CD4-positive, alpha-beta T cell treated with Interleukin-6 at 100 ng/mL for 8 hours (primary cell): ENCODE results near the gene CSTA.

Experiments used
- DNase-seq: peaks from one replicate; pipeline ENCODE4 v3.0.0-alpha.2; 2020; ENCODE audit warnings: mixed read lengths, low spot score

The CSTA gene, protein sequence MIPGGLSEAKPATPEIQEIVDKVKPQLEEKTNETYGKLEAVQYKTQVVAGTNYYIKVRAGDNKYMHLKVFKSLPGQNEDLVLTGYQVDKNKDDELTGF

DNA sequence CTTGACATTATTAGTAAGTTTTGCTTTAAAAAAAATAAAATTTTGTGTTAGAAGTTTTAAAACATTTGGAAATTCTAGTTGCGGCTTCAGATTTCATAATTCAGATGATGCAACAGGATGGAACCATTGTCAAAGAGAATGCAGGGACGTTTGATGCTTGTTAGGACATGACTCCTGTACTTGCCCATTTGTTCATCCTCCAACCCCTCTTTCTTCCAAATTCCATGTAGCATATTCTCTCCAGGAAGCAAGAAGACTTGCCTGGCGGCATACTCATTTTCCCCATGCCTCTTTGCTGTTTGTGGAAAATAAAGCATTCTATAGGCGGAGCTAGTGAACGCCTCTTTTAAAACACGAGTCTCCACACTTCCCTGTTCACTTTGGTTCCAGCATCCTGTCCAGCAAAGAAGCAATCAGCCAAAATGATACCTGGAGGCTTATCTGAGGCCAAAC is at the start of gene CSTA:
TSS of gene CSTA (plus strand) at position 378 of the 453 bp plus-strand sequence. CDS start at position 423, 45 bp downstream.
- DNase-seq: no peak

GRCh38 chr3:122281891-122282290 is 43.2 kb upstream of the CSTA start:
- no peak for DNase-seq

GRCh38 chr3:122283796-122284445 is 41.1 kb upstream of the CSTA start:
- no peak for DNase-seq

- DNase-seq: no peak
These were observed 40.6 kb upstream of the CSTA start for GRCh38 chr3:122284486-122284885.

- DNase-seq: no peak
These were observed 30.7 kb upstream of the CSTA start for GRCh38 chr3:122294359-122294758.

GRCh38 chr3:122295266-122296062 is 29.6 kb upstream of the CSTA start:
- peak; percentile 13 for DNase-seq

DNA sequence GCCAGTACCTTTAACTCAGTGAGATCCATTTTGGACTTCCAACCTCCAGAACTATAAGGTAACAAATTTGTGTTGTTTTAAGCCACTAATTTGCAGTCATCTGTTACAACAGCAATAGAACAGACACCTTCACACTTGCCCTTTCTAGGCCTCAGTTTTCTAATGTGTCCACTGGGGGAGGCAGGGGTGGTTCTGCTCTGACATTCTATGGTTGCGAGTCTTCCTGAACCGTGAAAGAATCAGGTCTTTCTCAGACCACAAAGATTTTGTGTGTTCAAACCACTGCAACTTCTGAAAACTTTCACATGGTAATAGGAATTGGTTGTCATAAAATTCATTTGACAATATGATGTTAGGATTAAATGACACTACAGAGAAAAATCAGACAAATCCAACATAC is 26.8 kb upstream of the CSTA start:
- peak; percentile 10 for DNase-seq

DNA sequence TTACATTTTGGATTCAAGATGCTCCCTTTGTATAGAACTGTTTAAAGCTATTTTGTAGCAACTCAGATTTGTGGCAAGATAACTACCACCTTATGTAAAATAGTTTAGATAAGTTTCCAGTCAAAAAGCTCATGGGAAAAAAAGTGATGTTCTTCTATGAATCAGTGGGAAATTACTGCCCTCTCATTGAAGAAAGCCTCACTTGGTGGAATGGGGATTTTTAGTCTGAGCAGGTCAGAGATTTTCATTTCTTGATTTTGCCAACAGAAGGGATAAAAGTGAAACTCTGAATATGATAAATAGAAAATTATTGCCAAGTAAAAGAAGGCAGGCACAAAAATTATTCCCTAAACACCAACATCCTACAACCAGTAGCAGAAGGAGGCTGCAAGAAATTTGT is 25.8 kb upstream of the CSTA start:
- DNase-seq: no peak

DNA sequence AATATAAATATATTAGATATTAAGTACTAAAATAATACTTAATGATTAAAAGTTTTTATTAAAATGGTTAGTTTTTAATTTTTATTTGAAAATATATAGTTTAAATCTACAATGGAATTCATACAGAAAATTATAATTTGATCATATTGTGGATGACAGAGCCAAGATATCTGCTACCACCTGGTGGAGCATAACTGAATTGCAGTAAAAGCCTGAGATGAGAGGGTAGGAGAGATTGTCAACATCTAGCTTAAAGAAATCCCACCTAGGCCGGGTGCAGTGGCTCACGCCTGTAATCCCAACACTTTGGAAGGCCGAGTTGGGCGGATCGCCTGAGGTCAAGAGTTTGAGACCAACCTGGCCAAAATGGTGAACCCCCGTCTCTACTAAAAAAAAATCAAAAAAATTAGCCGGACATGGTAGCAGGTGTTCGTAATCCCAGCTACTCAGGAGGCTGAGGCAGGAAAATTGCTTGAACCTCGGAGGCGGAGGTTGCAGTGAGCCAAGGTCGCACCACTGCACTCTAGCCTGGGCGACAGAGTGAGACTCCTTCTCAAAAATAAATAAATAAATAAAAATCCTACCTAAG is 25.1 kb upstream of the CSTA start:
- DNase-seq: peak; percentile 41

DNA sequence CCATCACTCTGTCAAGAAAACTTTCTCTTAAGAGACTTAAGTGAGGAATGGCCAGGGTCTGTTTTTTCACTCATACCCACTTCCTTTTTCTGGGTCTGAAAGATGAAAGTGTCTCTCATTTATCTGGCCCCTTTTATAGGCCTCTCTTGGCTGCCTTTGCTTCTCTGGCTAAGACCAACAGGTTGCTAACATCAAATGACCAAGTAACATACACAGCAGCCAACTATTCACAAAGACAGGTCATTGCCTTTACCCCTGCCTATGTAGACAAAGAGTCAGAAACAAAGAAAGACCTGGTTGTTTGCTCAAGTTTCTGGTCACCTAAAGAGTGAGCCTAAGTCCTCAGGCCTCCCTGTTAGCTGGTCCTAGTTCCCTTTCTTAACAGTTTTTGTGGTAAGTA is 24.0 kb upstream of the CSTA start:
- DNase-seq: no peak

DNA sequence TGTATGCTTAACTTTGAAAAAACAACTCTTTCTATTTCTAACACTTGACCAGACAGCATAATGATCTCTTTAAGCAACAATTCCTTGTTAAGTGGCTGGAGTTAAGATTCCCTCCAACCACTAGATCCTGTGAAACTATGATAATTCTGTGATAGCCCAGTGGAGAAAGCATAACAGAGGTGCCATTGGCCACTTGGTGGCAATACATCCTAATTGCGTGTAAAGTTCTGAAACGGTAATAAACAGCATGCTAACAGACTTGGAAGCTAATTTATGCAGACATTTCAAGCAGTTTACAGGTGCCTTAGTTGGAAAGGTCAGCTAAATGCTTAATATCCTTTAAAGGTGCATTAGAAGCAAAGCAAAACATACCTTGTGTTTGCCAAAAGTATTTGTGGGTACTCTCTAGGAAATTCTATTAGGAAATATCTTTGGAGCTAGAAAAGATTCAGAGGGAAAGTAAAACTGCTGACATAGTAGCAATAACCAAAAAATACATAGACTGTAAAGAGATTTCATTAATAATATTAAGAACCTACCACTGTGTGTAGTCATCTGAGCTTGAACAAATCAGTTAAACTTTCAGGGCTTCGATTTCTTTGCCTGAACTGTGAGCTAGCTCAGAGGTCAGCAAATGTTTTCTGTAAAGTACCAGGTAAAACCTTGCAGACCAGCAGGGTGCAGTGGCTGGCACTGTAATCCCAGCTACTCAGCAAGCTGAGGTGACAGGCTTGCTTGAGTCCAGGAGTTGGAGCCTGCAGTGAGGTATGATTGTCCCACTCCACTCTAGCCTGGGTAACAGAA is 19.0 kb upstream of the CSTA start:
- DNase-seq: no peak

DNA sequence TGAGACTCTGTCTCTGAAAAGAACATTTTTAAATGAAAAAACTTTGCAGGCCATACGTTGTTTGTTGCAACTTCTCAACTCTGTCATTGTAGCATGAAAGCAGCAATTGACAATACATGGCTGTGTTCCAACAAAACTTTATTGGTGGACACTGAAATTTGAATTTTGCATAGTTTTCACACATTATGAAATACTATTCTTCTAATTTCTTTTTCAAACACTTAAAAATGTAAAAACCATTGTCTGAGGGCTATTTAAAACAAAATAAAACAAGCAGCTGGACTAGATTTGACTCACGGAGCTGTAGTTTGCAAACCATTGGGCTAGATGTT is 18.5 kb upstream of the CSTA start:
- no peak for DNase-seq

DNA sequence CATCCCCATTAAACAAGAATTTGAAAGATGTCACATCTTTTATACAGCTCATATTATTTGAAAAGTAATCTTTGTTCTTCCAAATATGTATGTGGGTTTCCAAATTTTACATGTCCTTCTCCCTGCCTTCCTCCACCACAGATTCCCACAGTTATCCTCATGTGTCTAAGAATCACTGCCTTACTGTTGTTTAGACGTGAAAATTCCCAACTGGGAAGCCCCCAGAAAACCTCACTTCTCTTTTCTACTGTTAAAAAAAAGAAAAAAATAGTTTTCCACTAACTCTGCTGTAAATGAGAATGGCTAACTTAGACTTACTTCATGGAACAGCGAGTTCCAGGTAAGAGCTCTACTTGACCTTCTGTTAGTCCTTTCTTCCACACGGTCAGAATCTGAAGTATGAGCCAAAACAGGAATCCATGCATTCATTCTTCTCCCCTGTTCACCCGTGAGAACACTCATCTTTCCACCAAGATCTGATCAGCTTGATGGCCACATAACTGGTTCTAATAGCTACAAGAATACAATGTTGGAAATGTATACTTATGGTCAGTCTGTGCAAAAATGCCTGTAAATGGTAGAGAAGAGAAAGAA is 17.9 kb upstream of the CSTA start:
- DNase-seq: no peak

DNA sequence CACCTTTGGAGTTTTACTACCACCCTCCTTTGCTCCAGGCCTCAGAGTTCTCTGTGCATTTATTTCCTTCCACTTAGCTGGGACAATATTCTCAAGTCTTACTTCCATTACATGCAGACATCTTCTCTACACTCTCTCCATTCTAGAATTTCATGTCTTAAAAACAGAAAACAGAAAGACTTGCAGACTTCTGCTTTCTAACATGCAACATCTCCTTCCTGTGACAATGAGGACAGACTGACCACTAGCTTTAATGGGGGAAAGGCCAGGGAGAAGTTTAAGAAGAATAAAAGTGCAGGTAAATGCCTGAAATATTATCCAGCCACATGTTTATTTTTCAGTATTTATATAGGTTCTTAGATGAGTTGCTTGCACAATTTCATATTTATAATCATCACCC is 17.1 kb upstream of the CSTA start:
- DNase-seq: no peak

DNA sequence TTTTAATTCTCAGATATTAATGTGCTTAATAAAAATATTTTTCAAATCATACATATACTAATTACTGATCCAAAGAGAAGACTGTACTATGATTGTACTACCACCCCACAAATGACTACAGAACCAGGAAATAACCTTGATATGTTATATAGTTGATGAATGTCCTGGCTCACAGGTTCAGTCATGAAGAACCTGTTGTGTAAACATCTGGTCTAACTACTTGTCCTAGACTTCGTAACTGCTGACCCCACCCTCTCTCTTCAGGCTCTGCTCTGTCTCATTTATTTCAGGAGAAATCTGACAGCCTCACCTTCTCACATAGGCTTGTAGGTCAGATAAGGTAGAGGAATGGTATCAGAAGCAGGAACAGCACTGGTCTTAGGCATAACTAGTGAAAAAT is 14.7 kb upstream of the CSTA start:
- no peak for DNase-seq

- DNase-seq: no peak
These were observed 12.2 kb upstream of the CSTA start for GRCh38 chr3:122312826-122313225.

GRCh38 chr3:122313281-122313680 is 11.8 kb upstream of the CSTA start:
- DNase-seq: no peak

DNA sequence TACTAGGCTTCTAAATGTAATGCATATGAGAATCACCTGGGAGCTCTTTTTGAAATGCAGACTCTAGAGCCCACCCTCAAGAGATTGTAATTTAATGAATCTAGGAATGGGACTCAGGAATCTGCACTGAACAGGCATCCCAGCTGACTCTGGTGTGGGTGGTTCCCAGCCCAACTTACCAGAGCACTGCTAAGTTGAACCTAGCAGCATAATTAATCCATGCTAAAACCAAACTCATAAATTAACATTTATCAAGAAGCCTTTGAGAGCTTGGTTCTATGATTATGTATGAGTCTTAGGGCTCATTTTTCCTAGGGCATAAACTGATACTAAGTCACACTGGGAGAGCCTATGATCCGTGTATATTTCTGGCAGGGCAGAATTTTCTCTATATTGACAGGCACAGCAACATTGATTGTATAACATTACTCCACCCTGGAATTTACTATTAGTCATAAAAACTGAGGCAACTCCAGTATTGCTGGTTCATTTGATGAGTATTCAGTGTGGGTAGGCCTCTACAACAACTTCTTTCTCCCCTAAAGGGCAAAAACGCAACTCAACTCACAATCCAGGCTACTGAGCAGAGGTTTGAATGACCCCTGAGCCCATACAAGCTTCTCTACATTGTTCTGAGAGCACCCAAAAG is 10.7 kb upstream of the CSTA start:
- DNase-seq: no peak

DNA sequence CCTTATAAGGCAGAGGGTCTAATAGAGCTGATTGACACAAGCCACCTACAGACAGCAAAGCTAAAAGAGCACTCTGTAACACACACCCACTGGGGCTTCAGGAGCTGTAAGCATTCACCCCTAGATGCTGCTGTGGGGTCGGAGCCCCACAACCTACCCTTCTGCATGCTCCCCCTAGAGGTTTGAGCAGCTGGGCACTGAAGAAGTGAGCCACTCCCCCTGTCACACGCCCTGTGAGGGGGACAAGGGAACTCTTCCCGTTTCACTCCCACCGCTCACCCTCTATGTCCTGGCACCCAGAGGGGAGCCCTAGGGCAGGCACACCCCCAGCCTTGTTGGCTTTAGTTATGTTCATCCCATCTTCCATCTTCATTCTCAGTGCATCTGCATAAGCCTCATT is 9.4 kb upstream of the CSTA start:
- DNase-seq: no peak

GRCh38 chr3:122316368-122316767 is 8.7 kb upstream of the CSTA start:
- DNase-seq: no peak

DNA sequence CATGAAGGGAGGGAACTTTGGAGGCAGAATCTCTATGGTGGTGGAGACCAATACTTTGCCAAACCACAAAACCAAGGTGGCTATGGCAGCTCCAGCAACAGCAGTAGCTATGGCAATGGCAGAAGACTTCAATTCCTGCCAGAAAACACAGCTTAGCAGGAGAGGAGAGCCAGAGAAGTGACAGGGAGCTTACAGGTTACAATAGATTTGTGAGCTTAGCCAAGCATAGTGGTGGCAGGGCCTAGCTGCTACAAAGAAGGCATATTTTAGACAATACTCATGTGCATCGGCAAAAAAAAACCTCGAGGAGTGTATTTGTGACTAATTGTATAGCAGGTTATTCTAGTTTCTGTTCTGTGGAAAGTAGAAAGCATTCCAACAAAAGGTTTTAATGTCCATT is 6.4 kb upstream of the CSTA start:
- no peak for DNase-seq
